Fibroblast of skin of right quadriceps (primary cell): ENCODE data around the gene CADM4.

Source experiments
- DNase-seq: peaks from one replicate; pipeline ENCODE4 v3.0.0-alpha.2; 2013

The CADM4 gene

GRCh38 chr19:43578787-43579186 is 60.9 kb downstream of the CADM4 start:
- DNase-seq: no peak

GRCh38 chr19:43575955-43576878 is 63.4 kb downstream of the CADM4 start:
- DNase-seq: no peak

GRCh38 chr19:43575156-43575950 is 64.3 kb downstream of the CADM4 start, which contains the start of the genes PINLYP and XRCC1:
PINLYP (plus strand) TSS chr19:43575801; CDS start chr19:43577192, 1,391 bp downstream.
XRCC1 (minus strand) TSS chr19:43575527; CDS start chr19:43575458, 69 bp downstream.
- peak; percentile 98 for DNase-seq

- no peak for DNase-seq
These were observed 65.1 kb downstream of the CADM4 start for GRCh38 chr19:43574424-43575155.
